ENCODE data around the gene EDC4.

- TF ChIP-seq EZH2phosphoT487 (conservative IDR thresholded peaks at IDR 0.05; ENCODE audit: low read length) (no peak), CTCF (IDR thresholded peaks at IDR 0.05; ENCODE audit: insufficient read depth, low read length, poor library complexity, severe bottlenecking) (no peak)
Measured at GRCh38 chr16:67853670-67854069, 19.2 kb upstream of the EDC4 start.

Measured in SU-DHL-6 (cell line).